Aorta (tissue), 5 donors: Measurements from ENCODE around the gene NPEPPS. TPM values are rescaled to one million over a fixed set of nuclear protein-coding genes. Genes with fewer than 3 reads are reported as not detected.
"Not testable (repeated sequence)": the region's sequence is repeated elsewhere in the genome, so short reads cannot be mapped to it uniquely, and the experiment has no call there.

Source experiments
- ATAC-seq: fragments of 200-7000 bp; cut with Tn5 transposase; one replicate; pipeline ENCODE4 v1.9.1; 2022; ENCODE audit warnings: moderate library complexity; ENCODE audit not compliant: low FRiP score
- DNase-seq, 2 donors: peaks; one replicate each; pipeline ENCODE4 v3.0.0-alpha.2; 2020
- H3K27ac ChIP-seq, 2 donors: one replicate each; pipeline ENCODE4 v1.5.1; 2013; ENCODE audit warnings: low read length in 2 of 2, mild to moderate bottlenecking in 2 of 2, moderate library complexity in 2 of 2, control low read depth in 1 of 2, inconsistent platforms in 1 of 2, low read depth in 1 of 2
- H3K27me3 ChIP-seq, 2 donors: one replicate each; pipeline ENCODE4 v1.6.1; 2013; ENCODE audit warnings: control low read depth in 1 of 2, low read length in 1 of 2, mild to moderate bottlenecking in 1 of 2, moderate library complexity in 1 of 2; ENCODE audit not compliant: insufficient read depth in 2 of 2, control insufficient read depth in 1 of 2
- H3K36me3 ChIP-seq, 2 donors: one replicate each; pipeline ENCODE4 v1.6.1; 2013; ENCODE audit warnings: control low read depth in 1 of 2, low read length in 1 of 2, mild to moderate bottlenecking in 1 of 2; ENCODE audit not compliant: insufficient read depth in 2 of 2, control insufficient read depth in 1 of 2
- H3K4me1 ChIP-seq, 2 donors: one replicate each; pipeline ENCODE4 v1.6.1; 2013; ENCODE audit warnings: low read length in 2 of 2, control low read depth in 1 of 2, mild to moderate bottlenecking in 1 of 2, moderate library complexity in 1 of 2; ENCODE audit not compliant: insufficient read depth in 2 of 2, control insufficient read depth in 1 of 2
- H3K4me3 ChIP-seq, 2 donors: one replicate each; pipeline ENCODE4 v1.5.1; 2013; ENCODE audit warnings: low read length in 2 of 2, control low read depth in 1 of 2, mild to moderate bottlenecking in 1 of 2
- H3K9me3 ChIP-seq: one replicate; pipeline ENCODE4 v1.6.1; 2013; ENCODE audit warnings: mild to moderate bottlenecking, low read length; ENCODE audit not compliant: control insufficient read depth
- WGBS, 2 donors: extraction: QIAGEN DNeasy Blood & Tissue Kit; methylation state at CpG; one replicate each; pipeline ENCODE4 v1.1.7; 2013; 5-methylcytosine and 5-hydroxymethylcytosine counted together
- intact Hi-C, 2 donors: fragments of 100-400 bp; cut with DNase I; formaldehyde crosslinking; loops; one replicate each; pipeline versions ENCODE4 v1.14.2 to v1.15.0; 2022
- polyA plus RNA-seq, 2 donors: library from polyadenylated mRNA; stranded (reverse); fragments of 200-250 nt; gene quantifications; one replicate each; pipeline ENCODE4 v1.2.3, GENCODE V29; 2013
- total RNA-seq, 2 donors: library from RNA; stranded (reverse); fragmentation: NEBNext Ultra II Directional; extraction: Animal tissue kit (Norgen Biotek cat#: 25700); gene quantifications; one replicate each; pipeline ENCODE4 v1.2.1, GENCODE V29; 2021
- donor health status: healthy with polysubstance abuse.
- donor health status: Bipolar disorder and iron deficiency.
- donor health status: DM: no; HTN: no; CAD: no.
- donor health status: DM: no; HTN: no; CAD: no.
- donor health status: DM: yes; HTN: yes; CAD: no.

The NPEPPS gene
- total and polyA plus RNA-seq, 4 donors = 22.5 to 143 (median 83.7) TPM

GRCh38 chr17:47544327-47544726, 13.4 kb downstream of the NPEPPS start:
- intact Hi-C loops, H3K4me1 ChIP-seq, DNase-seq, H3K4me3 ChIP-seq, H3K27me3 ChIP-seq, H3K9me3 ChIP-seq, ATAC-seq, H3K36me3 ChIP-seq, H3K27ac ChIP-seq: not testable (repeated sequence)
- WGBS, 2 donors = 90 to 93% methylated on average over 6 of the region's 6 CpGs

- ATAC-seq, H3K27ac ChIP-seq, H3K27me3 ChIP-seq, DNase-seq, H3K4me1 ChIP-seq, H3K36me3 ChIP-seq, intact Hi-C loops, H3K9me3 ChIP-seq, H3K4me3 ChIP-seq: not testable (repeated sequence)
- WGBS, 2 donors = 25 to 38% methylated on average over 4 of the region's 4 CpGs
These were observed 23.8 kb downstream of the NPEPPS start for GRCh38 chr17:47554733-47555132.

- H3K4me1 ChIP-seq, H3K4me3 ChIP-seq, DNase-seq, H3K36me3 ChIP-seq, H3K27me3 ChIP-seq, intact Hi-C loops, ATAC-seq, H3K27ac ChIP-seq, H3K9me3 ChIP-seq: not testable (repeated sequence)
- WGBS, 2 donors = 89 to 93% methylated on average over 3 of the region's 3 CpGs
These were observed 25.2 kb downstream of the NPEPPS start for GRCh38 chr17:47556108-47556507.

- intact Hi-C loops, H3K4me3 ChIP-seq, H3K27me3 ChIP-seq, H3K4me1 ChIP-seq, H3K36me3 ChIP-seq, DNase-seq, H3K27ac ChIP-seq, H3K9me3 ChIP-seq, ATAC-seq: not testable (repeated sequence)
These were observed 29.7 kb downstream of the NPEPPS start for GRCh38 chr17:47560517-47561043.

- DNase-seq, H3K4me3 ChIP-seq, H3K4me1 ChIP-seq, H3K36me3 ChIP-seq, H3K9me3 ChIP-seq, H3K27ac ChIP-seq, H3K27me3 ChIP-seq, intact Hi-C loops, ATAC-seq: not testable (repeated sequence)
- 46 to 49% methylated on average over 5 of the region's 5 CpGs for WGBS, 2 donors
These were observed 30.9 kb downstream of the NPEPPS start for GRCh38 chr17:47561698-47562405.

- H3K27ac ChIP-seq, H3K9me3 ChIP-seq, H3K27me3 ChIP-seq, intact Hi-C loops, H3K4me3 ChIP-seq, DNase-seq, H3K36me3 ChIP-seq, H3K4me1 ChIP-seq, ATAC-seq: not testable (repeated sequence)
These were observed 31.4 kb downstream of the NPEPPS start for GRCh38 chr17:47562406-47562705.

GRCh38 chr17:47567261-47567660, 36.4 kb downstream of the NPEPPS start:
- intact Hi-C loops, H3K27ac ChIP-seq: not testable (repeated sequence)

GRCh38 chr17:47572561-47572960, 41.7 kb downstream of the NPEPPS start:
- H3K4me1 ChIP-seq, intact Hi-C loops, DNase-seq, H3K36me3 ChIP-seq, H3K27ac ChIP-seq, H3K27me3 ChIP-seq, H3K4me3 ChIP-seq, ATAC-seq, H3K9me3 ChIP-seq: not testable (repeated sequence)
- WGBS, 2 donors = 89 to 97% methylated on average over 3 of the region's 3 CpGs

More at GRCh38 chr17:47567261-47567660, 36.4 kb downstream of the NPEPPS start:
- not testable (repeated sequence) for H3K27me3 ChIP-seq, H3K4me1 ChIP-seq, H3K36me3 ChIP-seq, DNase-seq, ATAC-seq, H3K4me3 ChIP-seq, H3K9me3 ChIP-seq
- 52 to 59% methylated on average over 2 to 3 of the region's 3 CpGs for WGBS, 2 donors

GRCh38 chr17:47582416-47582815, 51.5 kb downstream of the NPEPPS start:
- H3K4me3 ChIP-seq, H3K9me3 ChIP-seq, H3K27me3 ChIP-seq, ATAC-seq, H3K36me3 ChIP-seq, H3K4me1 ChIP-seq, H3K27ac ChIP-seq, DNase-seq, intact Hi-C loops: not testable (repeated sequence)
- no CpG with 5 or more reads among the region's 1 CpG for WGBS, 2 donors
